Measurements from ENCODE around the gene ZNF397. TPM values are rescaled to one million over a fixed set of nuclear protein-coding genes. Genes with fewer than 3 reads are reported as not detected.

Gene ZNF397
- total RNA-seq, 1 donor from 2014 or later, result 30.3 TPM

DNA sequence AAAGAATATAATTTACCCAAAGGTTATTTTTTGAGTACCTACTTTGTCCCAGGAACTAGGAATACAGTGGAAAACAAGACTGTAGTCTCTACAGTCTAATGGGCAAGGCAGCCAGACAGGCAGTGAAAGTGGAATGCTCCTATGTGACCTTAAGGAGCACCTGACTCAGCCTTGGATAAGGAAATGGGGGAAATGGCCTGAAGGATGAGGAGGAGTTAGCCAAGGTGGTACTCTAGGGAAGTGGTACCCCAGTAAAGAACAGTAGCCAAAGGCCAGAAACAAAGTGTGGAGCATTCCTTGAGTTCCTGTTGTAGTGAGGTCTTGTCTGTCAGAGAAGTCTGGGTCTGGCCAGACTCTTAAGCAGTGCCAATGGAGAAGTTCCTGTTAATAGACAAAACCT lies 6.0 kb downstream of the ZNF397 start:
- TF ChIP-seq, protein P1, sequence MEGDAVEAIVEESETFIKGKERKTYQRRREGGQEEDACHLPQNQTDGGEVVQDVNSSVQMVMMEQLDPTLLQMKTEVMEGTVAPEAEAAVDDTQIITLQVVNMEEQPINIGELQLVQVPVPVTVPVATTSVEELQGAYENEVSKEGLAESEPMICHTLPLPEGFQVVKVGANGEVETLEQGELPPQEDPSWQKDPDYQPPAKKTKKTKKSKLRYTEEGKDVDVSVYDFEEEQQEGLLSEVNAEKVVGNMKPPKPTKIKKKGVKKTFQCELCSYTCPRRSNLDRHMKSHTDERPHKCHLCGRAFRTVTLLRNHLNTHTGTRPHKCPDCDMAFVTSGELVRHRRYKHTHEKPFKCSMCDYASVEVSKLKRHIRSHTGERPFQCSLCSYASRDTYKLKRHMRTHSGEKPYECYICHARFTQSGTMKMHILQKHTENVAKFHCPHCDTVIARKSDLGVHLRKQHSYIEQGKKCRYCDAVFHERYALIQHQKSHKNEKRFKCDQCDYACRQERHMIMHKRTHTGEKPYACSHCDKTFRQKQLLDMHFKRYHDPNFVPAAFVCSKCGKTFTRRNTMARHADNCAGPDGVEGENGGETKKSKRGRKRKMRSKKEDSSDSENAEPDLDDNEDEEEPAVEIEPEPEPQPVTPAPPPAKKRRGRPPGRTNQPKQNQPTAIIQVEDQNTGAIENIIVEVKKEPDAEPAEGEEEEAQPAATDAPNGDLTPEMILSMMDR (conservative IDR thresholded peaks at IDR 0.05), result no peak
- Mint-ChIP-seq H3K27ac (ENCODE audit: unreplicated experiment) (no peak overlapping the region), H3K9me3 (peaks cover 18% of the 10 kb centered on the region), H3K4me1 (peaks cover 4% of the 10 kb centered on the region), H3K27me3 (ENCODE audit: low read depth) (no peaks in the 10 kb centered on the region), H3K36me3 (ENCODE audit: low read depth) (peaks cover 80% of the 10 kb centered on the region), H3K4me3 (peak overlapping the region; percentile 52)
- no peak for DNase-seq (ENCODE audit: low read depth, low spot score)

DNA sequence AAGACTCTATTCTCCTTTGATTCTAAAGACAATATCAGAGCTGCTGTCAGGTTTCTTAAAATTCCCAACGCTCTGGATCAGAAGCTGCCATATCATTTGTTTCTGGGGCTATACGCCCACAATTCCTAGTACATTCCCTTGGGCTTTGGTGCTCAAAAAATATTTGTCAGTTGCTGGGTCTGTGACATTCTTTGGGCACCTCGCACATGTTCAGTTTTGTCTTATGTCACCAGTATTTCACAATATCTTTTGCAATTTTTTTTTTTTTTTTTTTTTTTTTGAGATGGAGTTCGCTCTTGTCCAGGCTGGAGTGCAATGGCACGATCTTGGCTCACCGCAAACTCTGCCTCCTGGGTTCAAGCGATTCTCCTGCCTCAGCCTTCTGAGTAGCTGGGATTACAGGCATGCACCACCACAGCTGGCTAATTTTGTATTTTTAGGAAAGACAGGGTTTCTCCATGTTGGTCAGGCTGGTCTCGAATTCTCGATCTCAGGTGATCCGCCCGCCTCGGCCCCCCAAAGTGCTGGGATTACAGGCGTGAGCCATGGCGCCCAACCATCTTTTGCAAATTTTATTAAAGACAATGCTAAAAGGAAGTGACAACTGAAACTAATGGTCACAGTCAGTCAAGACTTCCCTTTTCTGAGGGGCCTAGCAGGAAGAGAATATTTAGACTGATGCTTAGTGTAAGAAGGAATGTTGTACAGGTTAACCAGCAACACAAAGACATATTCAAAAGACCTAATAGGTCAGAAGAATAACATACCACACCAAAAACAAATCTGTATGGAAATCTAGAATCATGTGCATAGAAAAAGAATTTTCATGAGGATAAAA lies 6.8 kb downstream of the ZNF397 start:
- TF ChIP-seq, protein P1 (conservative IDR thresholded peaks at IDR 0.05), result no peak
- DNase-seq (ENCODE audit: low read depth, low spot score), result no peak
- Mint-ChIP-seq H3K36me3 (ENCODE audit: low read depth) (peaks cover 84% of the 10 kb centered on the region), H3K27ac (ENCODE audit: unreplicated experiment) (no peak overlapping the region), H3K4me1 (peaks cover 2% of the 10 kb centered on the region), H3K9me3 (peaks cover 24% of the 10 kb centered on the region), H3K4me3 (no peak overlapping the region), H3K27me3 (ENCODE audit: low read depth) (no peaks in the 10 kb centered on the region)

DNA sequence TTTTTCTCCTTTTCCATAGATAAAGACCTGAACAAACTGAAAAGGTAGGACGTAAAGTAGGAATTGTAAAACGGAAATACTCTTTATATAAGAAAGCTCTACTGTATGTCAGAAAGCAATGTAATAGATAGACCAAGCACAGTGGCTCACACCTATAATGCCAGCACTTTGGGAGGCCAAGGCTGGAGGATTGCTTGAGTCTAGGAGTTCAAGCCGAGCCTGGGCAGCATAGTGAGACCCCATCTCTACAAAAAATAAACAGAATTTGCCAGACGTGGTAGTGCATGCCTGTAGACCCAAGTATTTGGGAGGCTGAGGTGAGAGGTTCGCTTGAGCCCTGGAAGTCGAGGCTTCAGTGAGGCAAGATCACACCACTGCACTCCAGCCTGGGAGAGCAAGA lies 7.6 kb downstream of the ZNF397 start:
- no peak overlapping the region for H3K4me3 Mint-ChIP-seq
- TF ChIP-seq, protein P1 (conservative IDR thresholded peaks at IDR 0.05), result no peak
- H3K4me1 Mint-ChIP-seq, result no peaks in the 10 kb centered on the region
- peaks cover 29% of the 10 kb centered on the region for H3K9me3 Mint-ChIP-seq
- H3K36me3 Mint-ChIP-seq (ENCODE audit: low read depth), result peaks cover 86% of the 10 kb centered on the region
- H3K27ac Mint-ChIP-seq (ENCODE audit: unreplicated experiment), result no peak overlapping the region
- H3K27me3 Mint-ChIP-seq (ENCODE audit: low read depth), result no peaks in the 10 kb centered on the region
- DNase-seq (ENCODE audit: low read depth, low spot score), result no peak

DNA sequence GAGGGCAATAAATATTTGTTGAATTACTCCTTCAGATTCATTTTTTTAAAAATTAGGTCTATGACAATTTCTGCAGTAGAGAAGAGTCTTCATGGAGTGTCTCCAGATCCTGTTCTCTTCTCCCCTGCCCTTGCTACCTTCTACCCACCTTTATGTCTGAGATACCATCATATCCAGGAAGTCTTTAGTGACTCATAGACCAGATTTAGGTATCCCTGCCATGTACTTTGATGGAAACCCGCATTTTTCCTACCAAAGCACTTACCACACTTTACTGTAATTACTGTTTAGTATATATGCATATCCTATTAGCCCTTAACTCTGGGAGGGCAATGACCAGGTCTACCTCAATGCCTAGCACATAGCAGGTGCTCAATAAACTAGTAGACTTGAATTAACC lies 11.6 kb downstream of the ZNF397 start:
- TF ChIP-seq, protein P1 (conservative IDR thresholded peaks at IDR 0.05), result no peak
- H3K4me3 Mint-ChIP-seq, result no peak overlapping the region
- no peak for DNase-seq (ENCODE audit: low read depth, low spot score)
- H3K9me3 Mint-ChIP-seq, result peaks cover 33% of the 10 kb centered on the region
- H3K36me3 Mint-ChIP-seq (ENCODE audit: low read depth), result peaks cover 70% of the 10 kb centered on the region
- no peaks in the 10 kb centered on the region for H3K4me1 Mint-ChIP-seq
- H3K27me3 Mint-ChIP-seq (ENCODE audit: low read depth), result no peaks in the 10 kb centered on the region
- no peak overlapping the region for H3K27ac Mint-ChIP-seq (ENCODE audit: unreplicated experiment)

DNA sequence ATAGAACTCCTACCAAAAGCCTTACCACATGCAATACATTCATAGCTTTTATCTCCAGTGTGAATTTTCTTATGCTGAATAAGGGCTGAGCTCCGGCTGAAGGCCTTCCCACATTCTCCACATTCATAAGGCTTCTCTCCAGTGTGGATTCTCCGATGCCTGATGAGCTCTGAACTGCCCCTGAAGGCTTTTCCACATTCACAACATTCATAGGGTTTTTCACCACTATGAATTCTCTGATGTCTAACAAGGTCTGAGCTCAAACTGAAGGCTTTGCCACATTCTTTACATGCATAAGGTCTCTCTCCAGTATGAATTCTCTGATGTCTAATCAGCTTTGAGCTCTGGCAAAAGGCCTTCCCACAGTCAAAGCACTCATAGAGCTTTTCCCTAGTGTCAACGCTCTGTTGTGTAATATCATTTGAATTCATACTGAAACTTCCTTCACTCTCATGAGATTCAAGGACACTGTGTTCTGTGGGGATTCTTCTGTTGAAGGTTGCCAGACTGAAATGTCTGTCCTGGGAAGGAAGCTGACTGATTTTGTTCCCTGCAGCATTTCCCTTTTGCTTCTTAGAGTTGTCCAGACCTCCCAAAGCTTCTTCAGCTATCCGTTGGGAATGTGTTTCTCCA lies 12.9 kb downstream of the ZNF397 start:
- Mint-ChIP-seq H3K4me1 (no peaks in the 10 kb centered on the region), H3K36me3 (ENCODE audit: low read depth) (peaks cover 69% of the 10 kb centered on the region), H3K27me3 (ENCODE audit: low read depth) (no peaks in the 10 kb centered on the region), H3K9me3 (peaks cover 35% of the 10 kb centered on the region), H3K27ac (ENCODE audit: unreplicated experiment) (no peak overlapping the region), H3K4me3 (no peak overlapping the region)
- no peak for DNase-seq (ENCODE audit: low read depth, low spot score)
- TF ChIP-seq, protein P1 (conservative IDR thresholded peaks at IDR 0.05), result no peak
